GM12878 (cell line): ENCODE measurements around the gene SPON2. TPM values are rescaled to one million over a fixed set of nuclear protein-coding genes. Genes with fewer than 3 reads are reported as not detected.

Experiments used
- ATAC-seq: fragments of 200-7000 bp; cut with Tn5 transposase; 3 replicates; pipeline ENCODE4 v1.9.1; 2020; ENCODE audit warnings: mild to moderate bottlenecking, moderate library complexity
- BruUV-seq: library from RNA; stranded (reverse); fragments of 400-500 nt; replicated peaks from 2 replicates; lab custom pipeline; 2021; lab: Mats Ljungman, UMichigan
- CTCF ChIA-PET: fragments of 300-600 bp; sonication (Branson Sonifier 250); formaldehyde crosslinking; extraction: SDS; loops from one replicate; lab custom pipeline; 2021; ENCODE audit warnings: inconsistent platforms; lab: Yijun Ruan, JAX
- POLR2A ChIA-PET: fragments of 350-600 bp; formaldehyde crosslinking; extraction: SDS; loops from one replicate; lab custom pipeline; 2021; ENCODE audit warnings: inconsistent platforms; lab: Charles Lee
- RAD21 ChIA-PET: fragments of 300-600 bp; sonication (Branson Sonifier 250); formaldehyde crosslinking; loops from one replicate; lab custom pipeline; 2023; ENCODE audit warnings: antibody characterized with exemption; ENCODE audit not compliant: unreplicated experiment; lab: Charles Lee
- SMC1A ChIA-PET: fragments of 300-600 bp; sonication (Branson Sonifier 250); formaldehyde crosslinking; loops from one replicate; lab custom pipeline; 2023; ENCODE audit not compliant: unreplicated experiment, uncharacterized antibody; lab: Charles Lee
- DNase-seq: peaks from one replicate; pipeline ENCODE4 v3.0.0-alpha.2; 2011; ENCODE audit warnings: low read depth, low spot score
- FAIRE-seq: peaks from 3 replicates; lab custom pipeline; 2011; peaks lifted over from hg19 to GRCh38; lab: Jason Lieb, UNC
- H2AFZ ChIP-seq: 2 replicates; pipeline ENCODE4 v1.6.0; 2011; ENCODE audit warnings: low read depth, low read length, control low read depth; ENCODE audit not compliant: control insufficient read depth
- H3K27ac ChIP-seq: 2 replicates; pipeline ENCODE4 v1.5.1; 2011; ENCODE audit warnings: control low read depth; ENCODE audit not compliant: control insufficient read depth, insufficient read depth
- H3K27me3 ChIP-seq, 2 experiments: replicated peaks in 1 of 2; 2 replicates each; pipeline versions ENCODE4 v1.6.0 to v1.6.1; 2011; ENCODE audit warnings: low read length in 1 of 2; ENCODE audit not compliant: control insufficient read depth in 2 of 2, insufficient read depth in 2 of 2
- H3K36me3 ChIP-seq, 2 experiments: 2 replicates each; pipeline ENCODE4 v1.5.1; 2011; ENCODE audit warnings: low read length in 1 of 2; ENCODE audit not compliant: control insufficient read depth in 2 of 2, insufficient read depth in 2 of 2
- H3K4me1 ChIP-seq: 2 replicates; pipeline ENCODE4 v1.6.1; 2011; ENCODE audit warnings: mild to moderate bottlenecking, low read length, moderate library complexity, mixed read lengths; ENCODE audit not compliant: control insufficient read depth, insufficient read depth
- H3K4me2 ChIP-seq: 2 replicates; pipeline ENCODE4 v1.6.0; 2011; ENCODE audit warnings: control low read depth; ENCODE audit not compliant: control insufficient read depth, insufficient read depth
- H3K4me3 ChIP-seq: fragments of 200-600 bp; sonication (generic); 2 replicates; pipeline ENCODE4 v1.5.1; 2016
- H3K79me2 ChIP-seq: 2 replicates; pipeline ENCODE4 v1.6.0; 2011; ENCODE audit warnings: low read length; ENCODE audit not compliant: control insufficient read depth, insufficient read depth
- H3K9ac ChIP-seq: 2 replicates; pipeline ENCODE4 v1.8.0; 2011; ENCODE audit warnings: low read length, control low read depth, mixed read lengths; ENCODE audit not compliant: control insufficient read depth, insufficient read depth
- H3K9me3 ChIP-seq: replicated peaks from 3 replicates; pipeline ENCODE4 v1.5.1; 2011; ENCODE audit warnings: mild to moderate bottlenecking, low read length; ENCODE audit not compliant: control insufficient read depth, insufficient read depth
- H4K20me1 ChIP-seq: 2 replicates; pipeline ENCODE4 v1.6.0; 2011; ENCODE audit not compliant: control insufficient read depth, insufficient read depth
- BCL3 ChIP-seq: IDR thresholded peaks from 2 replicates; pipeline ENCODE4 v1.6.1; 2011; ENCODE audit warnings: borderline replicate concordance, low read depth, mild to moderate bottlenecking, moderate library complexity, low read length; ENCODE audit not compliant: insufficient read depth, poor library complexity, severe bottlenecking
- CHD2 ChIP-seq: IDR thresholded peaks from 2 replicates; pipeline ENCODE4 v1.6.1; 2011; ENCODE audit warnings: low read depth, low read length, improper control_type of control experiment, borderline replicate concordance
- E2F8 ChIP-seq: fragments of 450-650 bp; IDR thresholded peaks from 2 replicates; pipeline ENCODE4 v1.6.1; 2018; ENCODE audit warnings: mild to moderate bottlenecking, low read depth, moderate library complexity; ENCODE audit not compliant: partially characterized antibody
- HDAC2 ChIP-seq: fragments of 200-600 bp; sonication (generic); IDR thresholded peaks from 2 replicates; pipeline ENCODE4 v1.6.1; 2017
- JUNB ChIP-seq: IDR thresholded peaks from 2 replicates; pipeline ENCODE4 v1.6.1; 2016; ENCODE audit warnings: antibody characterized with exemption, mild to moderate bottlenecking
- NFYB ChIP-seq: IDR thresholded peaks from 2 replicates; pipeline ENCODE4 v1.6.1; 2011; ENCODE audit warnings: low read depth, mild to moderate bottlenecking, low read length, improper control_type of control experiment, moderate library complexity; ENCODE audit not compliant: insufficient read depth
- NR2C1 ChIP-seq: fragments of 450-650 bp; IDR thresholded peaks from 2 replicates; pipeline ENCODE4 v1.6.1; 2017; ENCODE audit warnings: antibody characterized with exemption, mild to moderate bottlenecking, moderate library complexity
- PAX5 ChIP-seq: IDR thresholded peaks from 2 replicates; pipeline ENCODE4 v1.6.1; 2011; ENCODE audit warnings: low read depth, low read length, borderline replicate concordance
- RUNX3 ChIP-seq: IDR thresholded peaks from 2 replicates; pipeline ENCODE4 v1.6.1; 2012; ENCODE audit warnings: low read length, inconsistent platforms
- SMC3 ChIP-seq: IDR thresholded peaks from 2 replicates; pipeline ENCODE4 v1.6.1; 2011; ENCODE audit warnings: low read length, improper control_type of control experiment, borderline replicate concordance
- SPI1 ChIP-seq: IDR thresholded peaks from 2 replicates; pipeline ENCODE4 v1.6.1; 2011; ENCODE audit warnings: low read depth, mild to moderate bottlenecking, low read length, moderate library complexity, borderline replicate concordance; ENCODE audit not compliant: insufficient read depth
- SREBF1 ChIP-seq: IDR thresholded peaks from 2 replicates; pipeline ENCODE4 v1.6.1; 2012; ENCODE audit warnings: mild to moderate bottlenecking, low read length
- WGBS: methylation state at CpG from one replicate; pipeline ENCODE4 v1.1.6; 2016; ENCODE audit warnings: low lambda C conversion rate; ENCODE audit not compliant: insufficient replicate concordance, insufficient coverage; ENCODE audit errors: missing lambda C conversion rate; 5-methylcytosine and 5-hydroxymethylcytosine counted together
- in situ Hi-C: fragments of 300-500 bp; cut with MboI; formaldehyde crosslinking; loops from 9 replicates; pipeline ENCODE4 v1.14.3; 2018; ENCODE audit warnings: mixed read lengths
- intact Hi-C: fragments of 100-400 bp; cut with micrococcal nuclease; formaldehyde crosslinking; loops from one replicate; pipeline ENCODE4 v1.14.2; 2022; ENCODE audit not compliant: unreplicated experiment
- polyA plus RNA-seq, 11 experiments: library from polyadenylated mRNA; depleted of rRNA in 4 of 11; unstranded in 6 of 11; stranded (reverse) in 5 of 11; fragments of >200 nt; fragmentation: Nextera tagmentation in 4 of 11; fragmentation: Illumina TruSeq in 1 of 11; extraction: Ambion mirVana in 4 of 11; extraction: Trizol in 1 of 11; gene quantifications; 1 replicate in 1 of 11; 2 replicates in 10 of 11; pipeline versions ENCODE4 v1.2.1 to v1.2.3, GENCODE V29; 2011 to 2016; ENCODE audit warnings: inconsistent platforms in 2 of 11, missing spikeins in 2 of 11, low read depth in 1 of 11
- total RNA-seq, 4 experiments: library from RNA; depleted of rRNA in 3 of 4; stranded (reverse); fragments of >200 nt in 3 of 4; fragmentation: Illumina TruSeq in 1 of 4; extraction: Trizol in 1 of 4; gene quantifications; 2 replicates each; pipeline versions ENCODE4 v1.2.1 to v1.2.3, GENCODE V29; 2013 to 2021

SPON2 gene
- total and polyA plus RNA-seq, 10 of the 15 experiments (the other 5 are each of a cell fraction or from before 2014, with no cell fraction given): 1.1 to 11.2 (median 7.3) TPM

- TF ChIP-seq SREBF1: no peak
- TF ChIP-seq NR2C1: no peak
- TF ChIP-seq JUNB: no peak
- TF ChIP-seq BCL3: no peak
- TF ChIP-seq, all 136 proteins: peak for 0
Measured at GRCh38 chr4:1216076-1216614, 43.8 kb upstream of the SPON2 start (continued).

- H3K4me3 ChIP-seq: no peak overlapping the region; the same call in 1 of the 2 replicates
- 0 out of 2 replicates have a peak, but pooled peaks have one; percentile 4 for TF ChIP-seq SMC3
- no peak for TF ChIP-seq E2F8
- no peak for TF ChIP-seq NFYB
- 0 out of 2 replicates have a peak, but pooled peaks have one; percentile 22 for TF ChIP-seq CHD2
- TF ChIP-seq PAX5: no peak; the same call in 1 of the 2 replicates
- TF ChIP-seq HDAC2: no peak
- TF ChIP-seq RUNX3: 0 out of 2 replicates have a peak, but pooled peaks have one; percentile 3
- no peak for TF ChIP-seq SPI1
Measured at GRCh38 chr4:1215141-1216075, 43.0 kb upstream of the SPON2 start.

More at GRCh38 chr4:1215141-1216075, 43.0 kb upstream of the SPON2 start:
- peaks cover 18 to 37% of the 10 kb centered on the region in 2 experiments for H3K36me3 ChIP-seq
- H3K4me2 ChIP-seq: peak overlapping the region; percentile 88
- FAIRE-seq: peak; percentile 81
- H3K27me3 ChIP-seq: no peaks in the 10 kb centered on the region
- H3K9me3 ChIP-seq: no peaks in the 10 kb centered on the region; the same call in 2 of the 3 replicates
- H3K9ac ChIP-seq: no peak overlapping the region
- 57% methylated on average over 29 of the region's 31 CpGs for WGBS
- intact Hi-C loops: loop anchor here (5.0 kb wide), 1 partner anchor 33 kb away; no protein-coding TSS in a partner anchor
- DNase-seq: peak; percentile 48
- peaks cover 48% of the 10 kb centered on the region for H3K4me1 ChIP-seq
- RAD21 ChIA-PET: interaction anchor here (0.5 to 1.9 kb wide), 7 partner anchors 12 to 451 kb away, joined by 3 to 14 read pairs (median 4); no protein-coding TSS in a partner anchor
- peak; percentile 25 for ATAC-seq
- peak overlapping the region; percentile 88 for H3K27ac ChIP-seq
- POLR2A ChIA-PET: interaction anchor here (1.4 kb wide), 1 partner anchor 12 kb away, joined by 4 read pairs; no protein-coding TSS in a partner anchor
- BruUV-seq: no TSS peak
- in situ Hi-C loops: no loop called here
- H2AFZ ChIP-seq: no peak overlapping the region
- H4K20me1 ChIP-seq: no peaks in the 10 kb centered on the region
- CTCF ChIA-PET: interaction anchor here (0.8 to 1.8 kb wide), 3 partner anchors 12 to 52 kb away, joined by 4 to 6 read pairs (median 4); no protein-coding TSS in a partner anchor
- SMC1A ChIA-PET: interaction anchor here (1.1 to 1.7 kb wide), 3 partner anchors 12 to 48 kb away, joined by 3 to 10 read pairs (median 6); no protein-coding TSS in a partner anchor
- H3K79me2 ChIP-seq: peaks cover 11% of the 10 kb centered on the region
